Occipital lobe (tissue), 2 donors: ENCODE data around the gene IL20RB. TPM values are rescaled to one million over a fixed set of nuclear protein-coding genes. Genes with fewer than 3 reads are reported as not detected.

Source experiments
- DNase-seq: peaks from one replicate; lab custom pipeline; 2025; lab: John Stamatoyannopoulos, UW
- total RNA-seq: library from RNA; depleted of rRNA; stranded (reverse); fragments of >200 nt; gene quantifications from one replicate; pipeline ENCODE4 v1.2.3, GENCODE V29; 2014

The IL20RB gene, protein sequence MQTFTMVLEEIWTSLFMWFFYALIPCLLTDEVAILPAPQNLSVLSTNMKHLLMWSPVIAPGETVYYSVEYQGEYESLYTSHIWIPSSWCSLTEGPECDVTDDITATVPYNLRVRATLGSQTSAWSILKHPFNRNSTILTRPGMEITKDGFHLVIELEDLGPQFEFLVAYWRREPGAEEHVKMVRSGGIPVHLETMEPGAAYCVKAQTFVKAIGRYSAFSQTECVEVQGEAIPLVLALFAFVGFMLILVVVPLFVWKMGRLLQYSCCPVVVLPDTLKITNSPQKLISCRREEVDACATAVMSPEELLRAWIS
- total RNA-seq = 0.62 TPM

DNA sequence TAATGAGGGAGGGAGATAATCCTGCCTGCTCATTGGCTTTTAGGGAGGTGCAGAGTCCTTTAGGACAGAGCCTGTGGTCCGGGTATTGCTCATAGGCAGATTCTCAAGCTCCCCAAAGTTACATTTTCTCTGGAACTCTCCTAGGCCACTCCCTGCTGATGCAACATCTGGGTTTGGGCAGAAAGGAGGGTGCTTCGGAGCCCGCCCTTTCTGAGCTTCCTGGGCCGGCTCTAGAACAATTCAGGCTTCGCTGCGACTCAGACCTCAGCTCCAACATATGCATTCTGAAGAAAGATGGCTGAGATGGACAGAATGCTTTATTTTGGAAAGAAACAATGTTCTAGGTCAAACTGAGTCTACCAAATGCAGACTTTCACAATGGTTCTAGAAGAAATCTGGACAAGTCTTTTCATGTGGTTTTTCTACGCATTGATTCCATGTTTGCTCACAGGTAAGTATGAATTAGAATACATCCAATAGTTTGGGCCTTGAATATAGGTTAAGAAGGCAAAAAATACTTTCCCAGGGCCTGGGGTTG, at the start of gene IL20RB:
IL20RB (plus strand) TSS at position 233 of the 538 bp plus-strand sequence; CDS start at position 364, 131 bp downstream.
- DNase-seq = no peak

DNA sequence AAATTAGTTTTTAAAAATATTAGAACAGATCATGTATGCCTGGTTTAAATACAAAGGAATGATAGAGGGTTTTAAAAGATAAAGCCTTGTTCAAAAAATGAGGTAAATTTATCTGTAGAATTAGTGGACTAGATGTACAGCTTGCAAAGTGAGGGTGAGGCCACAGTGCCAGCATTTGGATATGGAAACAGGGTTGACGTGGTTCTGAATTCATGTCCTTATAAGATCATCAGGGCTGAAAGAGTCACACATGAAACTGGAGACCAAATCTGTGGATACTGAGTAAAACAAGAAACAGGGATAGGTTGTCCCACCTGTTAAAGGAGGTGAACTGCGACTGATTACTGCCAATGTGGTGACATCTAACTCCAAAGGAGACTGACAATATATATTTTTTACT, 49.5 kb upstream of the IL20RB start:
- no peak for DNase-seq

DNA sequence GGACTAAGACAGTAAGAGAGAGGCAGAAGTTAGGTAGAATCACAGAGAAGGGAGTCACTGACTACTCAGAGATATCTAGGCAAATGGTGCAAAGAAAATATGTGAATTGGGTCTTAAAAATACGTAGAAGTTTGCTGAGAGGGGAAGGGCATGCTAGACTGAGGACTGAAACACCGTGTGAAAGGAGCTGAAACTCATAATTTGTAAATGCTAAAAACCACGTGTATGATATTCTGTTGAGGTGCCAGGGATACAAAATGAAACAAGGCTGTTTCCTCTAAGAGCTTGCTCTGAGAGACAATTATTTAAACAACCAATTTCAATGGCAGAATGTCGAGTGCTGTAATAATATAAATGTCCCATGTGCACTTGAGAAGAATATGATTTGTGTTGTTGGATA, 48.6 kb upstream of the IL20RB start:
- no peak for DNase-seq

DNA sequence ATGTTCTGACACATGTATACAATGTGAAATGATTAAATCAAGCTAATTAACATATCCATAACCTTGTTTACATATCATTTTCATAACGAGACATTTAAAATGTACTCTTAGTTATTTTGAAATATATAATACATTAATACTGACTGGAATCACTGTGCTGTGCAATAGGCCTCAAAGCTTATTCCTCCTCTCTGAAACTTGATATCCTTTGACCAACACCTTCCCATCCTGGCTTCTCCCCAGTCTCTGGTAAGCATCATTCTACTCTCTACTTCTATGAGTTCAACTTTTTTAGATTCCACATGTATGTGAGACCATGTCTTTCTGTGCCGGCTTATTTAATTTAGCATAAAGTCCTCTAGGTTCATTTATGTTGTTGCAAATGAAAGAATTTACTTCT, 47.1 kb upstream of the IL20RB start:
- no peak for DNase-seq

DNA sequence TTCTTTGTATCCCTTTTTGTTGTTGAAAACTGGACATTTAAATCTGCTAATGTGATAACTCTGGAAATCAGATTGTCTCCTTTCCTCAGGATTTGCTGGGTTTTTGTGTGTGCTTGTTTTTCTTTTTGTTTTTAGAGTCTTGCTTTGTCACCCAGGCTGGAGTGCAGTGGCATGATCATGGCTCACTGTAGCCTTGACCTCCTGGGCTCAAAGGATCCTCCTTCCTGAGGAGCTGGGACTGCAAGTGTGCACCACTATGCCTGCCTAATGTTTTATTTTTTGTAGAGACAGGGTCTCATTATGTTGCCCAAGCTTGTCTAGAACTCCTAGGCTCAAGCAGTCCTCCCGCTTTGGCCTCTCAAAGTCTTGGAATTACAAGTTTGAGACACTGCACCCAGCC, 44.6 kb upstream of the IL20RB start:
- no peak for DNase-seq

DNA sequence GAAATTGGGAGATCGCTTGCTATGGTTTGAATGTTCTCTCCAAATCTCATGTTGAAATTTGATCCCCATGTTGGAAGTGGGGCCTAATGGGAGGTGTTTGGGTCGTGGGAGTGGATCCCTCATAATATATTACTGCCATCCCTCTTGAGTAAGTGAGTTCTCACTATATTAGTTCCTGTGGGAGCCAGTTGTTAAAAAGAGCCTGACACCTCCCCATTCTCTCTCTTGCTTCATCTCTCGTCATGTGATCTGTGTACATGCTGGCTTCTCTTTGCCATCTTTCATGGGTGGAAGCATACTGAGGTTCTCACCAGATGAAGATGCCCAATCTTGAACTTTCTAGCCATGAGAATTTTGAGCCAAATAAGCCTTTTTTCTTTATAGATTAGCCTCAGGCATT, 43.0 kb upstream of the IL20RB start:
- no peak for DNase-seq

DNA sequence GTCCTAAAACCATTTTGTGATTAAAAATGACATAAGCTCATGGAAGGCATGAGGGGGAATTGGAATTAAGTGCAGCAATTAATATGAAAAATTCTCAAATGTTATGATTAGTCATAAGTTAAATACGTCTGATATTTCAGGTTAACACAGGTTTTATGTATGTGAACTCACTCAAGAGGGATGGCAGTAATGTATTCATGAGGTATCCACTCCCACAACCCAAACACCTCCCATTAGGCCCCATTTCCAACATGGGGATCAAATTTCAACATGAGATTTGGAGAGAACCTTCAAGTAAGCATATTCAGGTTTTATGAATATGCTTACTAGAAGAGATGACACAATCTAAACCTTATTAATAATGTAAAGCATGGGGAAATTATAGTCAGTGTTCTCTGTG, 41.6 kb upstream of the IL20RB start:
- DNase-seq = no peak

DNA sequence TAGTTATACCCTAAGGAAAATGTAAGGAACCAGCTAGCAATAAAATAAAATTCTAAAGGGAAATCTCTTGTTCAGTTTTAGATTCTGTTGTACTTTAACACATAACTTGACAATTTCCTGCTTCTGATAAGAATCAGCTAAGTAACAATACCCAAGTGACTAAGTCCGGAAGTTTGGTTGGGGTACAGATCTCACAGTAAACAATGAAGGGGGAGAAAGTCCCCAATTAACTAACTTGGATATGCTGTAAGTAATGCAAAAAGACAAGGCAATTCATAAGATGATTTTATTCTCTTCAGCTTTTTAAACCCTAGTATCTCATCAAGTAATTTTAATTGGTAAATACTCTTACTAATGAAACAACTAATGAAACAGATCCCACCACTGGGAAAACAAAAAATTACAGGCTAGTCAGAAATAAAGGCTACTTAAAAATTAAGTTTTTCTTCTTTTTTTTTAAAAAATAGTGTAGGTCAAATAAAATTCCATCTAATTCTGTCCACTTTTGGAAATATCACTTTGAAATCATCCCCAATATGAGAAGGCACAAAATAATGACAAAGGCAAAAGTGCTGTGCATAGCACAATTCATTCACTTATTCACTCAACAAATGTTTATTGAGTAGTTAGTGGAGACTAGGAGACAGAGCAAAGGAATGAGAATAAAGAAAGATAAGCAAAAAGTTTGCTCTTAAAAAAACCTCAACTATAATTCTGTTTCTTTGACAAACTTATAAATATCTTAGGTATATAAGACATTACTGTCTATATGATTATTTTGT, 37.8 kb upstream of the IL20RB start:
- no peak for DNase-seq

DNA sequence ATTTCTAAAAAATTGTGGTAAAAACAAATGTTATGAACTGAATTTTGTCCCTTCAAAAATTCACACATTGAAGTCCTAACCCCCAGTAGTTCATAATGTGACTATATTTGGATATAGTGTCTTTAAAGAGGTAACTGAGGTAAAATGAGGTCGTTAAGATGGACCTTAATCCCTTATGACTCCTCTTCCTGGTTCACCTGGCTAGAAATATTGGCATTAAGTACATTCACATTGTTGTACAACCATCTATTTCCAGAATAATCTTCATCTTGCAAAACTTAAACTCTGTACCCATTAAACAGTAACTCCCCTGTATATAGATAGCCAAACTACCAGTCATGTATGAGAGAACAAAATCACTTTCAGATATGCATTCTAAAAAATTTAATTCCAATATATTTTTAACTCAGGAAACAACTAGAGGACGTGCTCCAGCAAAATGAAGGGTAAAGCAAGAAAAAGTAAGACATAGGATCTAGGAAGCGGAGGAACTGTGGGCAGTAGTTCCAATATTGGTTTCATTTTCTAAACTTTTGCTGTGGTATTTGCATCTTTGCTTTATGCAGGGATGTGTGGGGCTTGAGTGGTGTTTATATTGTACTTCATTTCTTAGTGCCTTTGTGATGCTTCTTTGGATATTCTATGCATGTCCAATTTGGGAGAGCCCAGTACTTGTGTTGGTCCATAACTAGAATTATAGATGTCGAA, 36.7 kb upstream of the IL20RB start:
- DNase-seq = no peak

DNA sequence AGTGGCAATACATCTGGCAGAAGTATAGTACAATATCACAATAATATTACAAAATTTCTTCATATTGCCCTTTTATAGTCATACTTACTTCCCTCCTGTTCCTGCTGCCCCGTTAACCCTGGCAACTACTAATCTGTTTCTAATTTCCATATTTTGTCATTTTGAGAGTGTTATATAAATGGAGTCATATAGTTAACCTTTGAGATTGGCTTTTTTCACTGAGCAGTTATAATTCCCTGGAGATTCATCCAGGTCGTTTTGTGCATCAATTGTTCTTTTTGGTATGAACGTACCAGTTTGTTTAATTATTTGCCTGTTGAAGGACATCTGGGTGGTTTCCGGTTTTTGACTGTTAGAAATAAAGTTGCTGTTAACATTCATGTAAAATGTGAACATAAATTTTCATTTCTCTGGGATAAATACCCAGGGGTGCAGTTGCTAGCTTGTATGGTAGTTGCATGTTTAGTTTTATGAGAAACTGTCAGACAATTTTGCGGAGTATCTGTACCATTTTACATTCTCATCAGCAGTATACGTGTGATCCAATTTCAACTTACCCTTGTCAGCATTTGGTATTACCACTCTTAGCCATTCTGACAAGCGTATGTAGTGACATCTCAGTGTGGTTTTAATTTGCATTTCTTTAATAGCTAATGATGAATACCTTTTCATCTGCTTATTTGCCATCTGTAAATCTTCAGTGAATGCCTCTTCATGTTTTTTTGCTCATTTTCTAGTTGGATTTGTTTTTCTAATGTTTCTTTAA, 32.2 kb upstream of the IL20RB start:
- no peak for DNase-seq

DNA sequence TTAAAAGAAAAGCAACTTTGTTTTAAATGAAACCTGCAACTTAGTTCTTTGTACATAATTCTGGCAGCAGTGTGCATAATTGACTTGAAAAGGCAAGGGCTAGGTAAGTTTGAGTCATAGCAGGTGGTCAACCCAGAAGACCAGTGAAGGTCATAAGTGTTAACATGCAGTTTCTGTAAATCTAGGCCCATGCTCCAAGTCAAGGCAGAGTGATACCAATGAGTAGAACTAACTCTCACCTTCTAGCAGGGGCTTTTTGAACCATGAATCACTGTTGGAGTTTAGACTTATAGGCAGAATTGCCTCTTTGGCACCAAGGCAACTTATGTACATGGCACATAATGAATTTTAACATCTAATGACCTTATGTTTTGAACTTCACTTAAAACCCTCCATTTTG, 29.5 kb upstream of the IL20RB start:
- no peak for DNase-seq

DNA sequence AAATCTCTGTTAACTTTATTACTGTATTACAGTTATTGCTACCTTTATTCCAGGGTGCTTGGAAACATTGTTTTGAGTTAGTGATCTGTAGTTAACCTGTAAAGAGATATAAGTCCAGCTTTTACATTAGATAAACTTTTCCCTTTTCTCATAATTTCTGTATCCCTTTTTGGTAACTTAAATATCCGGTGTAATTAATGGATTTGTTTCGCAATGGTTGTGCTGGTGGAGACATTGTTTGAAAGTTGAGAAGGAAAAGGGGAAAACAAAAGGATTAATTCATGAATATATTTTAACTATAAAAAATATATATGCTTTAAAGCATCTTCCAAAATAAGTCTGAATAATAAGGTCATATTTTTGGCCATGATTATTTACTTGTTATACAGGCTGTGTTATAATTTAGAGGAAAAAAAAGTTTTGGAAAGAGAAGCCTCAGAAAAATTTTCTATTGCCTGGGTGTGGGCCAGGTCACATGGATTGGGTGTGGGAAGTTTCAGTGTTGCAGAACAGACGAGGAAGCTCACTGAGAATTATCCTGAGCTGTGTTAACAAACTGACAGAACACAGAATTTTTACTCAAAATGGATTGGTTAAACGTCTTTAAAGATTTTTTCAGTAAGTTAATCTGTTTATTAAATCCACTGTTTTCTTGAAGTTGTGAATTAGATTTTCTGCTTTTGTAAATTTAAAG, 27.7 kb upstream of the IL20RB start:
- no peak for DNase-seq

DNA sequence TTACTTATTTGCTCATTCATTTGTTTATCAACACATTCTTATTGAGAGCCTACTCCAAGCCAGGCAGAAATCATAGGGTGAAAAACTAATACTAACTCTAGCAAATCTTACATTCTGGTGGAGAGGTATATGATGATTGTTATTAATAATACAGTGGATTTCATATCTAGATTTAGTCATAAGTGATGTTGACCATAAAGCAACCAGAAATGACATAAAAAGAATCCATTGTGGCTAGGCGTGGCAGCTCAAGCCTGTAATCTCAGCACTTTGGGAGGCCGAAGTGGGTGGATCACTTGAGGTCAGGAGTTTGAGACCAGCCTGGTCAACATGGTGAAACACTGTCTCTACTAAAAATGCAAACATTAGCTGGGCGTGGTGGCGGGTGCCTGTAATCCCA, 26.2 kb upstream of the IL20RB start:
- DNase-seq = no peak

DNA sequence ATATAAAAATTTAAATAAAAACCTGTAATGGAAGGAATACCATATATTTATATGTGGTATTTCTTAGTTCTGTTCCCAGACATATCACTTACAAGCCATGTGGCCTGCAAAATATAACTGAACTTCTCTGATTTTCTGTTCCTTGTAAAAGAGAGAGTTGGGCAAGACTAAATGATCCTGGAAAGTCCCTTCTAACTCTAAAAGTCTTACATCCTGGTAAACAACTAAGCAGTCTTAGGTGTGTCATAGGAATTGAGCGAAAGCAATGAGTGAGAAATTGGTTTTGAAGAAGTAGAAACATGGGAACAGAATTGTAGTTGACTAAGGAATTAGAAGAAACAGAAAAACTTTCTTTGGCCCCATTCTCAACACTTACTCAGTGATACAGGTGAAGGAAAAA, 25.3 kb upstream of the IL20RB start:
- no peak for DNase-seq

DNA sequence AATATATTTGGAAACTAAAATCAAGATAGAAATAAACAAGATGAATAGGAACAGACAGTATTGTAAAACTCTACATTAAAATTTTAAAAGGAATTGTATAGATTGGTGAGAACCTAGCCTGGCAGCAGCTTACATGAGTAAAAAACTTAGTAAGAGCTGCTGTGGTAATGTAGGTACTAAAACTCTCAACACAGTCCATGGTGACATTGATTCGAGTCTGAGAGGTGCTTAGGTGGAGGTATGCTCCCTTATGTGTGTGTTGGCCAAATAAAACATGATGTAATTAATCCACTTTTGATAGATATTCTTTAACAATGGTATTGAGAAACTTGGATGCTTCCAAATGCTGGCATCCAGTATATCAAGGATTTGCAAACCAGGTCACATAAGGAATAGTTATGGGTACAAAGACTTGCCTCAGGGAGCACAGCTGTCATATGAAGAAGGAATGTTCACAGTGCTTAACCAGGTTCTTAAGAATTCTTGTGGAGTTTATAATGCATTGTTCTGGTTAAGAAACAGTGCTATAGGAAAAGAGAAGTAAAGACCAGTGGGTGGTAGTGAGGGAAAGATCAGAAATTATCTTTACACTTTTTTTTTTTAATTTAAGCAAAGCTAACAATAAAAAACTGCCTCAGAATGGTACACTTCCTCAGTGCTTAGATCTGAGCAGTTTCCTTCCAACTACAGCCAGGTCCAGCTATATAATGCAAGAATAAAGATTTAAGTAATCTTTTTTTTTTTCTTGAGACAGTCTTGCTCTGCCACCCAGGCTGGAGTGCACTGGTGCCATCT, 24.6 kb upstream of the IL20RB start:
- DNase-seq = no peak

DNA sequence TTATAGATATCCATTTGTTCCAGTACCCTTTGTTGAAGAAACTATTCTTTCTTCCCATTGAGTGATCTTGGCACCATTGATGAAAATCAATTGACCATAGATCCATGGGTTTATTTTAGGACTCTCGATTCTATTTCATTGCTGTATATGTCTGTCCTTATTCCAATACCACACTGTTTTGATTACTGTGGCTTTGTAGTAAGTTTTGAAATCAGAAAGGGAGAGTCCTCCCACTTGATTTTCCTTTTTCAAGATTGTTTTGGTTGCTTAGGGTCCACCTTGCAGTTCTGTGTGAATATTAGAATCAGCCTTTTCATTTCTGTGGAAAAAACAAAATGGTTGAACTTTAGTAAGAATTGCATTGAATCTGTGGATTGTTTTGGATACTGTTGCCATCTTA, 20.6 kb upstream of the IL20RB start:
- DNase-seq = no peak

DNA sequence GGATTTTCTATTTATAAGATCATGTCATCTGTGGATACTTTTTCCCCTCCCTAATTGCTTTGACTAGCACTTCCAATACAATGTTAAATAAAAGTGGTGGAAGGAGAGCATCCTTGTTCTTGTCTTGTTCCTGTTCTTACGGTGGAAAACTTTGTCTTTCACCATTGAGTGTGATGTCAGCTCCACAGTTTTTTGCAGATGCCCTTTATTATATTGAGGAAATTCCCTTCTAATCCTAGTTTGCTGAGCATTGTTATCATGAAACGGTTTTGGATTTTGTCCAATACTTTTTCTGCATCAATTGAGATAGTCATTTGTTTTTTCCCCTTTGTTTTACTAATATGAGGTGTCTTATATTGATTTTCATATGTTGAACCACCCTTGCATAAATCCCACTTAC, 19.9 kb upstream of the IL20RB start:
- DNase-seq = no peak

DNA sequence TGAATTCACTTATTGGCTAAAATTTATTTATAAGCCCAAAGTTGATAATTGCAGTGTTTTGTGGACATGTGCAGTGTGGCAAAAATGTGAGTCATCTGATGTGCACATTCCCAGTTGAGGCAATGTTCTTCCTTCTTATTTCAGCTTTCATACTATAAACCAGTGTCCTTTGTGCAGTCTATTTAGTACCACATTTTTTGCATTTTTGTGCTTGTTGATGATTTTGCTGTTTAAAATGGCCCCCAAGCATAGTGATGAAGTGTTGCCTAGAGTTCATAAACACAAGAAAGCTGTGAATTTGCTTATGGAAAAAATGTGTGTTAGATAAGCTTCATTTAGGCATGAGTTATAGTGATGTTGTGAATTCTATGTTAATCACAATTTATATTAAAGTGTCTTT, 19.4 kb upstream of the IL20RB start:
- DNase-seq = no peak

DNA sequence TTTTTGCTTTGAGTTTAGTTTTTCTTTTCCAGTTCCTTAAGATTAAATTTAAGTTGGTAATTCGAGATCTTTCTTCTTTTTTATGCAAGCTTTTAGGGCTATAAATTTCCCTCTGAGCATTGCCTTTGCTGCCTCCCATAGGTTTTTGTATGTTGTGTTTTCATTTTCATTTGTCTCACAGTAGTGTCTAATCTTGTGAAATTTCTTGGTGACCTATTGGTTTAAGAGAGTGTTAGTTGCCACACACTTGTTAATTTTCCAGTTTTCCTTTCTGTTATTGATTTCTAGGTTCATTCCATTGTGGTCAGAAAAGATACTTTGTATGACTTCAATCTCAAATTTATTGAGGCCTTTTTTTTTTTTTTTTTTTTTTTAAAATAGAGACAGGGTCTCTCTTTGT, 18.3 kb upstream of the IL20RB start:
- no peak for DNase-seq

DNA sequence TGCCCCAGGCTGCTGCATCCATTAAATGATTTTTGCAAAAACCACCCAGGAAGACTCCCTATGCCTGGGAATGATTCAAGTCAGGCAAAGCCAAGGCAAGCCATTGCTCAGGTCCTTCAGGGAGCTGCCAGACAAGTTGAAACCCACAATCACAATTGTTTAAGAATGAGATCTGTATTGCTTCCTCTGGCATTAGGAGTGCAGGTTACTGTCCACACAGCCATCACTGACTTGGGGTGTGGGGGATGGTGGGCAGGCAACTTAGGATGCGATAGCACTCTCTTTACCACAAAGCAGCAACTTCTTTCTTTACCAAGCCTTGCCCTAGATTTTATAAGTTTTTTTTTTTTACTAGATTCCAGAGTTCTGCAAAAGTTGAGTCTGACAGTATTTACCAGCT, 15.0 kb upstream of the IL20RB start:
- DNase-seq = no peak
